Brain pericyte (primary cell): ENCODE data around the gene HS3ST5.
"Not testable (repeated sequence)": the region's sequence is repeated elsewhere in the genome, so short reads cannot be mapped to it uniquely, and the experiment has no call there.

Experiments
- DNase-seq: peaks from one replicate; pipeline ENCODE4 v3.0.0-alpha.2; 2012; ENCODE audit warnings: low read depth, low spot score

The HS3ST5 gene

GRCh38 chr6:114100215-114100994 lies 242.4 kb downstream of the HS3ST5 start:
- DNase-seq: no peak

GRCh38 chr6:114096561-114097172 lies 246.2 kb downstream of the HS3ST5 start:
- no peak for DNase-seq

- DNase-seq: no peak
Measured at GRCh38 chr6:114092943-114093342, 249.9 kb downstream of the HS3ST5 start.

GRCh38 chr6:114090626-114091025 lies 252.2 kb downstream of the HS3ST5 start:
- no peak for DNase-seq

GRCh38 chr6:114087496-114087895 lies 255.3 kb downstream of the HS3ST5 start:
- no peak for DNase-seq

GRCh38 chr6:114085211-114085610 lies 257.6 kb downstream of the HS3ST5 start:
- no peak for DNase-seq

- no peak for DNase-seq
Measured at GRCh38 chr6:114084327-114084890, 258.4 kb downstream of the HS3ST5 start.

GRCh38 chr6:114083251-114083650 lies 259.6 kb downstream of the HS3ST5 start:
- no peak for DNase-seq

GRCh38 chr6:114081730-114082129 lies 261.1 kb downstream of the HS3ST5 start:
- DNase-seq: no peak

- no peak for DNase-seq
Measured at GRCh38 chr6:114080891-114081510, 261.8 kb downstream of the HS3ST5 start.

GRCh38 chr6:114080410-114080809 lies 262.4 kb downstream of the HS3ST5 start:
- not testable (repeated sequence) for DNase-seq

- DNase-seq: no peak
Measured at GRCh38 chr6:114075777-114076176, 267.0 kb downstream of the HS3ST5 start.

GRCh38 chr6:114075300-114075699 lies 267.5 kb downstream of the HS3ST5 start:
- no peak for DNase-seq

- no peak for DNase-seq
Measured at GRCh38 chr6:114068771-114069170, 274.1 kb downstream of the HS3ST5 start.

GRCh38 chr6:114068116-114068515 lies 274.7 kb downstream of the HS3ST5 start:
- no peak for DNase-seq

GRCh38 chr6:114064862-114065261 lies 278.0 kb downstream of the HS3ST5 start:
- no peak for DNase-seq

- no peak for DNase-seq
Measured at GRCh38 chr6:114063956-114064355, 278.9 kb downstream of the HS3ST5 start.

GRCh38 chr6:114062199-114062598 lies 280.6 kb downstream of the HS3ST5 start:
- no peak for DNase-seq

- DNase-seq: no peak
Measured at GRCh38 chr6:114061741-114062140, 281.1 kb downstream of the HS3ST5 start.

GRCh38 chr6:114061116-114061515 lies 281.7 kb downstream of the HS3ST5 start:
- no peak for DNase-seq

- no peak for DNase-seq
Measured at GRCh38 chr6:114058435-114058834, 284.4 kb downstream of the HS3ST5 start.

GRCh38 chr6:114055763-114056162 lies 287.1 kb downstream of the HS3ST5 start:
- DNase-seq: no peak
